Measurements from ENCODE around the gene TBX15. TPM values are rescaled to one million over a fixed set of nuclear protein-coding genes. Genes with fewer than 3 reads are reported as not detected.
"Not testable (repeated sequence)": the region's sequence is repeated elsewhere in the genome, so short reads cannot be mapped to it uniquely, and the experiment has no call there.

The TBX15 gene
- total RNA-seq, 1 donor from 2014 or later = not detected

- DNase-seq (ENCODE audit: extremely low read depth, low read depth, low spot score) = no peak
Measured at GRCh38 chr1:118960567-118961136, 27.5 kb downstream of the TBX15 start.

GRCh38 chr1:118960026-118960561 lies 28.0 kb downstream of the TBX15 start:
- no peak for DNase-seq (ENCODE audit: extremely low read depth, low read depth, low spot score)

DNA sequence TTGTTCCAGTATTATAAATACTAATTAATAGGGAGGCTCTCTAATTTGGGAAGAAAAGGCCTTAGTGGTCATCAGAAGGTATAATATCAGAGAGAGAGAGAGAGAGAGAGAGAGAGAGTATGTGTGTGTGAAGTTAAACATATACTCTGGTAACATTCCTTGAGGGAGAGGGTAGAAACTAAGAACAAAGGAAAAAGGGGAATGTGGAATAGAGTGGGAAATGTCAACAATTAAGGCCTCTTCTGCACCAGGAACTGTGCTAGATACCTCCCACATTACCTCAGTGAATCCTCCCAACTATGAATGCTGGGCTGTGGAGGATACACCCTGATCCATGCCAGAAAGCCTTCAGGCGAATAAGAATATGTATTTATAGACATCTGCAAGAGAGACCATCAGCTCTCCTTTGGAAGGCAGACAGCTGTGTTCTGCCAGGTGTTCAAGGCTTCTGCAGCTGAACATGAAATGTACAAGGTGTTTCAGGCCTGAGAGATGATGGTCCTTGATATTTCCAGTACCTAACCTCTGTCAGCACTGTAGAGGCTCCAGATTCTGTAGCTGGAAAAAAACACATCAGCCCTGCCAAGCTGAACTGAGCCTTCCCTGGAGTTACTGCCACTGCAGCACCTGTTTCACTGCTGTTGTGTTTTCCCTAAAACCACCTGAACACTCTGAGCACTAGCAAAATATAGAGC lies 29.1 kb downstream of the TBX15 start:
- no peak for DNase-seq (ENCODE audit: extremely low read depth, low read depth, low spot score)

DNA sequence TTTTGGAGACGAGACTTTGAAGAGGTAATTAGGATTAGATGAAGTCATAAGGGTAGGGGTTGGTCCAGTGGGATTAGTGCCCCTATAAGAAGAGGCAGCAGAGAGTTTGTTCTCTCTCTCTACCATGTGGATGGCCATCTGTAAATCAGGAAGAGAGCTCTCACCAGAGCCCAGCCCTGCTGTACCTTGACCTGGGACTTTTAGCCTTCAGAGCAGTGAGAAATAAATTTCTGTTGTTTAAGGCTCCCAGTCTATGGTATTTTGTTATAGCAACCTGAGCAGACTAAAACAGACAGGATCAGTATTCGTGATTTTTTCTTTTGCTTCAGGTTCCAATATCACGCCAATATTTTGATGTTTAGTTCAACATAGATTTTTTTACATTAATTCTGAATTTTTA lies 30.0 kb downstream of the TBX15 start:
- DNase-seq (ENCODE audit: extremely low read depth, low read depth, low spot score) = no peak

DNA sequence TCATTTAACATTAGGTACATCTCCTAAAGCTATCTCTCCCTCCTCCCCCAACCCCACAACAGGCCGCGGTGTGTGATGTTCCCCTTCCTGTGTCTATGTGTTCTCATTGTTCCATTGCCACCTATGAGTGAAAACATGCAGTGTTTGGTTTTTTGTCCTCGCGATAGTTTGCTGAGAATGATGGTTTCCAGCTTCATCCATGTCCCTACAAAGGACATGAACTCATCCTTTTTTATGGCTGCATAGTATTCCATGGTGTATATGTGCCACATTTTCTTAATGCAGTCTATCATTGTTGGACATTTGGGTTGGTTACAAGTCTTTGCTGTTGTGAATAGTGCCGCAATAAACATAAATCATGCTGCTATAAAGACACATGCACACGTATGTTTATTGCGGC lies 30.6 kb downstream of the TBX15 start:
- not testable (repeated sequence) for DNase-seq (ENCODE audit: extremely low read depth, low read depth, low spot score)

- no peak for DNase-seq (ENCODE audit: extremely low read depth, low read depth, low spot score)
Measured at GRCh38 chr1:118954301-118954905, 33.7 kb downstream of the TBX15 start.

DNA sequence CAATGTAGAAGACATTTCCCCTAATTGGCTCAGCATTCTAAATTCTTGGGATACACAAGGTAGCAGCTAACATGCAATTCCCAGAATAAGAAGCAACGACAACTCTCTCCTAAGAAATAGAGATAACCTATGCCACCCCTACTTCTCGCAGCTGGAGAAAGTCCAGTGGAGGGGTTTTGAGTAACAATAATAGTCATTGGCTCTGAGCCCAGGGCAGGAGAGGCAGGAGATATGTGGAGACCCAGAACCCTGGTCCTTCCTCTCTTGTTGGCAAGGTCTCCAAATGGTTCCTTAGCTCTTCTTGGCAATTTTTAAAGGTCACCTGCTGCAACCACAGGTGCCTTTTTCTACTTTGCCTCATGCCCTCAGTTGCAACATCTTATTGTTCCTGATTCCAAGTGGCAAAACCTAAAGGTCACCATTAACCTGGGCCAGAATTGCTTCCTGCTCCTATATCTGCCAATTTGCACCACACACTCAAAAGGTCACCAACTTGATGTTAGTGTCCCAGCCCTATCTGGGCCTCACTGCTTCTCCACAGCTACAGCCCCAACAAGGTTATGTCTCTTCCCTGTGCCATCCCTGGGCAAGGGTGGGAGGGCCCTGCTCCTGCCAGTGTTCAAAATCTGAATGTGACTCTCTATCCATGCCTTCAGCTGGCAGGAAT lies 36.7 kb downstream of the TBX15 start:
- DNase-seq (ENCODE audit: extremely low read depth, low read depth, low spot score) = no peak

DNA sequence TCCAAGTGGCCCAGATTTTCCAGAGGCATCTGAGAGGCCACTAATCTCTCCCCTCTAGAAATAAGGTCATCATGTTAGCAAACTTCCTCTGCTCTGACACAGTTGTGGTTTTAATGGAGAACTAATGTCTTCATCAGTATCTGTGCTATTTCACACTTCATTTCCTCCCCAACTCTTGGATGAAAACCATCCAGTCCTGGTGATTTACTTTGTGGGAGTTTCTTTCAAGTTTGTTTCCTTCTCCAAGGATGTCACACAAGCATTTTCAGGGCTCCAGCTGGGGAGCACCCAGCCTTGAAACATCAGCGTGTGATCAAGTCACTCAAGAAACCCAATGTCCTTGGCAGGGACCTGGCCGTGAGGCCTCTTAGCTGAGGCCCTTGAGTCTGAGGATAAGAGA lies 38.8 kb downstream of the TBX15 start:
- no peak for DNase-seq (ENCODE audit: extremely low read depth, low read depth, low spot score)

DNA sequence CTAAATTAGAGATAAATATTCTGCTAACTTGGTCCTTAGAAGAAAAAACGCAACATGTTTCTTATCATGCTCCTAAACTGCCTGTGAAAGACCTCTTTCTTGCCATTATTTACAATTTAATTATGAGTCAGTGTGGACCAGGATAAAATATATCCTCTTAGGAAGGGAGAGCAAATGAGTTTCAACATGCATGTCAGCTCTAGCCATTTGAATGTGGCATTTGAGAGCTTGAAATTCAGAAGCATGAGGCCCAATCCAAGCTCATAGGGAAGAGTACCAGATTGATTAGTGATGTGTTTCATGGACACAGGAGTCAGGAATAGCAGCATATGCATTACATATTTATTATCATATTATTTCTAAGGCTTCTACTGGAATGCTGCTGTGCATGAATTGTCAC lies 39.3 kb downstream of the TBX15 start:
- DNase-seq (ENCODE audit: extremely low read depth, low read depth, low spot score) = no peak

DNA sequence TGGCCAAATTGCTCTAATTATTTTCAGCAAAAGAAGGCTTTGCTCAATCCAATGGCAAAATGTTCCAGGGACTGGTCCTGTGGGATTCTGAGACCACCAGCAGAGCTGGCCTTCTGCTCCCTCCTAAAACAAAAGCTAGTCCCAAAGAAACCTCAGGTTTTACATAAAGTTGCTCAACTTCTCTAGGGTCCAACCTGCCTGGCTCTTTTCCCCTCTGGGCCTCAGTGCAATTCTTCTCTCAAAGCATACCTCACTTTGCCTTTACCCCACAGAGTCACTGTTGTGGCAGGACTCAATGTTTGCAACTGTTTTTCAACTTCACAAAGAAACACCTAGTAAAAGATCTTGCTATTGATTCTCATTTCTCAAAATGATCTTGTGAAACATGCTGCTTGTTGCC lies 39.8 kb downstream of the TBX15 start:
- no peak for DNase-seq (ENCODE audit: extremely low read depth, low read depth, low spot score)

DNA sequence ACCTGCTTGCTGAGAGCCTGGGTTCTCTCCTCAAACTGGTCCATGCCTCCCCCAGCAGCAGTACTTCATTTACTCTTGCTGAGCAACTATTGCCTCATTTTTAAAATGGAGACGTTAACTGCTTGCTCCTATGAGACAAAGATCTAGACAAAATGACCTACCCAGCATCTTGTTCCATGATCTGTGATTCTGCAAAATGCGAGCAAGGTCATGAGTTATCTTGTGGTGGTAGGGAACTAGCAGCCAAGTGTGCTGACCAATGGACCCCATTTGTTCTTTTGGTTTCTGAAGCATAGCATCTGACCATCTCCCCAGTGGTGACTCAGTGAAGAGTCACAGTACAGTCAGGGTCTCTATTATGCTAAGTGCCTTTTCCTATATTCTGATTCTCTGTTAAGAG lies 40.4 kb downstream of the TBX15 start:
- no peak for DNase-seq (ENCODE audit: extremely low read depth, low read depth, low spot score)

- DNase-seq (ENCODE audit: extremely low read depth, low read depth, low spot score) = no peak
Measured at GRCh38 chr1:118947003-118947765, 41.0 kb downstream of the TBX15 start.

- DNase-seq (ENCODE audit: extremely low read depth, low read depth, low spot score) = no peak
Measured at GRCh38 chr1:118945489-118945888, 42.7 kb downstream of the TBX15 start.

GRCh38 chr1:118944546-118944945 lies 43.6 kb downstream of the TBX15 start:
- DNase-seq (ENCODE audit: extremely low read depth, low read depth, low spot score) = no peak

- no peak for DNase-seq (ENCODE audit: extremely low read depth, low read depth, low spot score)
Measured at GRCh38 chr1:118944133-118944532, 44.0 kb downstream of the TBX15 start.

- DNase-seq (ENCODE audit: extremely low read depth, low read depth, low spot score) = no peak
Measured at GRCh38 chr1:118940957-118941356, 47.2 kb downstream of the TBX15 start.

DNA sequence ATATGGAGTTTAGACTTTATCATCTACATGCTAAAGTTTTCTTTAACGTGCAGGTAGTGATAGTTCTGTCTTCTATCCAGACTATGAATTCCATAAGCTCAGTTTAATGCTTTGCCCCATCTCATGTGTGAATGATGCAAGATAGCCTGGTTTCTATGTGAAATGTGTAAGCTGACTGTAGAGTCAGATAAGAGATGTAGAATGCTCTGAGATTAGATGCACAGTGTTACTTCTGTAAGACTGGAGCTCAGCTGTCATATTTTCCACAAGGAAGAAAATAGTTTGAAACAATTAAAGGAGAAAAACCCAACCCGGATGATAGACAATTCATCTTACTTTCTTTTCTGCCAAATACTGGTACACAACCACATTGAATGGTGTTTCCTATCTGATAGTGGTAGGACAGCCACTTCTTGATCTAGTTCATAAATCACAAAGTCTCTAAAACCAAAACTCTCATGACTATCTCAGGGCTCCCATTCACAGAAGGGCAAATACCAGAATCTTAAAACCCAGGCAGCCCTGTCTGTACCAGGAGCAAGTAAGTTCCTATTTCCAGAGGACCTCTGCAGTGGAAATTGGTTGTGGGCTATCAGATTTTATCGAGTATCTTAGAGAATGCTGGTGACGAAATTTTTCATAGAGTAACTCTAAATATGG lies 50.6 kb downstream of the TBX15 start:
- DNase-seq (ENCODE audit: extremely low read depth, low read depth, low spot score) = no peak

GRCh38 chr1:118934706-118935105 lies 53.4 kb downstream of the TBX15 start:
- DNase-seq (ENCODE audit: extremely low read depth, low read depth, low spot score) = no peak

DNA sequence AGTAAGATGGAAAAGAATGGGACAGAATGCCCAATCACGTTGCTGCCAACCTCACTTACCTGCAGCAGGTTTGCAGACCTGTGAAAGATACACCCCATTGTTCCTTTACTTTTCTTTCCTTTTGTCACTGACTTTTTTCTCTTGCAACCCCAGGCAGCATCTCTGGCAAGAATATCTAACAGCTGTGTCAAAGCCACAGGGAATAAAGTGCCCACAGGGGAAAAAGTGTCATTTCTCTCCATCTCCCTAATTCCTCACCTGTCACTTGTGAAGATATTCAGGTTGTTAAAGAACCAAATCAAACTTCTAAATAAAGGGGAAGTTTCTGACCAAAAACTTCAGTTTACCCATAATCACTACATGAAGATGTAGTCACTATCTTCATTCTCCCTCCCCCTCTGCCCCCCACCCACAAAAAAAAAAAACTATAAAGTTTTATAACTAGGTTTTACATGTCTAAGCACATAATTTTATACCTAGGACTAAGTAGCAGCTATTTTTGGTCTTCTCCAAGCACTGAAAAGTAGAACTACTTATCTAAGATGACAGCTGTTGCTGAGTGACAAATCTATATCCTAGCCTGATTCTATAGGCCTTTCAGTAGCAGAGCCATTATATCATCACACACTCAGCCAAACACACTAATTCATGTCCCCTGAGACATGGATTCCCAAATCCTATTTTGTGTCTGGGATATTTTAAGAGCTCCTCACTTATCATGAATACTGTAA lies 54.9 kb downstream of the TBX15 start:
- no peak for DNase-seq (ENCODE audit: extremely low read depth, low read depth, low spot score)

DNA sequence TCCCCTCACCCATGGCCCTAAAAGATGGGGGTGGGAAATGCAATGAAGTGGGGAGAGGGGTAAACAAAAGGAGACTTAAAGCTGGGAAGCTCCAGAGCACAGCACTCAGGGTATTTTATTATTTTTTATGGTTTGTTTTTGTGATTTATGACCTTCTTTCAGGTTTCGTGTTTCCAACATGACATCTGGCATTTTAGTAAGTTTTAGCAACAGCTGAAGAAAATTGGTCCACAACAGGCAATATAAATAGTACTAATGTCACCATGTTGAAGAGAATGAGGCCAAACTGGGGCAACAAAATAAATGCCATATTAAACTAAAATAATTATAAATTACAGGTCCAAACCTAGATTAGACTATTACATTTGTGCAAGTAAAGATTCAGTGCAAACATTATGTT lies 56.3 kb downstream of the TBX15 start:
- DNase-seq (ENCODE audit: extremely low read depth, low read depth, low spot score) = no peak

Measured in glomerular endothelial cell (primary cell).